Parathyroid adenoma (tissue), 2 donors: ENCODE data around the gene PPP4R4.

ENCODE experiments used
- H2AFZ ChIP-seq: fragments of 300-600 bp; sonication (generic); one replicate; pipeline ENCODE4 v1.7.0; 2017; ENCODE audit warnings: antibody characterized with exemption, mild to moderate bottlenecking
- H3K27ac ChIP-seq: fragments of 300-600 bp; sonication (generic); one replicate; pipeline ENCODE4 v1.7.0; 2017
- H3K27me3 ChIP-seq: fragments of 300-600 bp; sonication (generic); one replicate; pipeline ENCODE4 v1.7.0; 2017; ENCODE audit warnings: low read length; ENCODE audit not compliant: control insufficient read depth, insufficient read depth
- H3K36me3 ChIP-seq: fragments of 300-600 bp; sonication (generic); one replicate; pipeline ENCODE4 v1.7.0; 2017; ENCODE audit warnings: low read length; ENCODE audit not compliant: control insufficient read depth, insufficient read depth
- H3K4me1 ChIP-seq: fragments of 300-600 bp; sonication (generic); one replicate; pipeline ENCODE4 v1.7.0; 2017; ENCODE audit warnings: control low read depth
- H3K4me2 ChIP-seq: fragments of 300-600 bp; sonication (generic); one replicate; pipeline ENCODE4 v1.7.0; 2017; ENCODE audit warnings: low read length
- H3K4me3 ChIP-seq: fragments of 300-600 bp; sonication (generic); one replicate; pipeline ENCODE4 v1.7.0; 2017; ENCODE audit warnings: low read depth, low read length
- H3K79me2 ChIP-seq: fragments of 300-600 bp; sonication (generic); one replicate; pipeline ENCODE4 v1.7.0; 2017; ENCODE audit warnings: control low read depth
- H3K9ac ChIP-seq: fragments of 300-600 bp; sonication (generic); one replicate; pipeline ENCODE4 v1.7.0; 2017; ENCODE audit warnings: mild to moderate bottlenecking
- H3K9me3 ChIP-seq: fragments of 300-600 bp; sonication (generic); one replicate; pipeline ENCODE4 v1.7.0; 2017; ENCODE audit warnings: low read length; ENCODE audit not compliant: control insufficient read depth
- TF ChIP-seq, protein P1 (sequence below): fragments of 300-600 bp; sonication (generic); IDR thresholded peaks from one replicate; pipeline ENCODE4 v1.7.0; 2017; ENCODE audit warnings: antibody characterized with exemption, mild to moderate bottlenecking
- donor health status: primary hyperparathyroidism.

PPP4R4 gene

DNA sequence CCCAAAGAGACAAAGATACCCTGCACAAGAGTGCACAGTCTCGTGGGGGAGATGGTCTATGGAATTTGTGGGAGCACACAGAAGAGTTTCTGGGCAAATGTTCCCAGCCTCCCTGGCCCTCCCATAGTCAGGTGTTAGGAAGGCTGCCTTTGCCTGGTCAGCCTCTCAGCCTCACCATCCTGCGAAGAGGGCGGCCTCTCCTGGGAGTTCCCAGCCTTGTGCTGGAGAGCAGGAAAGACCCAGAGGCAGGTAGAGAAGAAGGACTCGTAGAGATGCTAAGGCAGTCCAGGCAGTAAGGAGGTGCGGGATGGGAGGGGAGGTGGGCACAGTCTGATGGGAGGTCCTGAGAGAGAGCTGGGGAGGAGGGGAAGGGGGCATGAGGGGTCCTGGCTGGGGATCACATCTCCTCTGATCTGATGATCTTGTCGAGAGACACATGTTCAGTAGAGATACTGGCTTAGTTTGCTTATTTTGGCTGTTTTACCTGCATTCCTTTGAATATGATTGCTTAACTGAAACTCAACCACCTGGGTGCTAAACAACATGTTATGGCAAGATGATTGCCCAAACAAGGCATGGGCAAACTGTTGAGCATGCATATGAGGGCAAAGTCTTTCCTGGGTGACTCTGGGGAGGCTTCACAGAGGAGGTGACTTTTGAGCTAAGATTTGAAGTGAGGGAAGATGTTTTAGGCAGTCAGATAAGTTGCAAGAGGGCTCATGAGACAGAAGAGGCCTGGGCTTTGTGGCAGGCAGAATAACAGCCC lies 138.5 kb downstream of the PPP4R4 start:
- TF ChIP-seq, protein P1, sequence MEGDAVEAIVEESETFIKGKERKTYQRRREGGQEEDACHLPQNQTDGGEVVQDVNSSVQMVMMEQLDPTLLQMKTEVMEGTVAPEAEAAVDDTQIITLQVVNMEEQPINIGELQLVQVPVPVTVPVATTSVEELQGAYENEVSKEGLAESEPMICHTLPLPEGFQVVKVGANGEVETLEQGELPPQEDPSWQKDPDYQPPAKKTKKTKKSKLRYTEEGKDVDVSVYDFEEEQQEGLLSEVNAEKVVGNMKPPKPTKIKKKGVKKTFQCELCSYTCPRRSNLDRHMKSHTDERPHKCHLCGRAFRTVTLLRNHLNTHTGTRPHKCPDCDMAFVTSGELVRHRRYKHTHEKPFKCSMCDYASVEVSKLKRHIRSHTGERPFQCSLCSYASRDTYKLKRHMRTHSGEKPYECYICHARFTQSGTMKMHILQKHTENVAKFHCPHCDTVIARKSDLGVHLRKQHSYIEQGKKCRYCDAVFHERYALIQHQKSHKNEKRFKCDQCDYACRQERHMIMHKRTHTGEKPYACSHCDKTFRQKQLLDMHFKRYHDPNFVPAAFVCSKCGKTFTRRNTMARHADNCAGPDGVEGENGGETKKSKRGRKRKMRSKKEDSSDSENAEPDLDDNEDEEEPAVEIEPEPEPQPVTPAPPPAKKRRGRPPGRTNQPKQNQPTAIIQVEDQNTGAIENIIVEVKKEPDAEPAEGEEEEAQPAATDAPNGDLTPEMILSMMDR, result no peak
- Histone ChIP-seq H3K9me3 (no peaks in the 10 kb centered on the region), H3K9ac (no peak overlapping the region)

DNA sequence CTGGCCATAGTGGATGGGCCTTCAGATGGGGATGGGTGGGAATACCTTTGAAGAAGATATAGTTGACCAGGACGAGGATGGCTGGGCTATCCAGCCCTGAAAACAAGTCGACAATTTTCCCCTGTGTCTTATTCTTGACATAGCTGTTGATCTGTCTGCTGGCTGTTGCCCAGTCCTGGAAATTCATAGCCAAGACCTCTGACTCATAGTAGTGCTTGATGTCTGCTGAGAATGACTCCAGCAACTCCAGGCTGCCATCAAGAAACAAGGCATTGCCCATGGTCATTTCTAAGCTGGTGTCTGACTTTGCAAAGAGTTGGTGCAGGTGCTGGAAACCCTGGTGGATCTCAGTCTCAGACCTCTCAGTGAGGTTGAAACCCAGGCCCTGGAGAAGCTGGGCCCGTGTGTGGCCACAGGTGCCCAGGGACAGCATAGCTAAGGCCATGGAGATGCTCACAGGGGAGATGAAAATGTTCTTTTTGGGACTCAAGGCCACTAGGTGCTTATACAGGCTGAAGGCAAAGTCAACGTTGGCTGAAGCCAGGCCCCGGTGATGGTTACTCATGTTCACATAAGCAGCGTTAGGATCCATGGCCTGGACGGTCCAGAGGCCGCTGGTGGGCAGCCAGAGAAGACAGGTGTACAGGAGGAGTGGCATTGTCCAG lies 140.0 kb downstream of the PPP4R4 start:
- H3K9ac ChIP-seq, result no peak overlapping the region
- H3K27me3 ChIP-seq, result no peaks in the 10 kb centered on the region
- no peak overlapping the region for H2AFZ ChIP-seq
- H3K27ac ChIP-seq, result no peak overlapping the region
- H3K9me3 ChIP-seq, result no peaks in the 10 kb centered on the region
- H3K4me2 ChIP-seq, result no peak overlapping the region
- no peaks in the 10 kb centered on the region for H3K79me2 ChIP-seq
- no peak overlapping the region for H3K4me3 ChIP-seq
- H3K36me3 ChIP-seq, result no peaks in the 10 kb centered on the region
- TF ChIP-seq, protein P1, result no peak
- no peaks in the 10 kb centered on the region for H3K4me1 ChIP-seq

More for the DNA sequence above, 138.5 kb downstream of the PPP4R4 start:
- Histone ChIP-seq H3K4me3 (no peak overlapping the region), H3K4me1 (no peaks in the 10 kb centered on the region), H3K27ac (no peak overlapping the region), H3K27me3 (no peaks in the 10 kb centered on the region), H2AFZ (no peak overlapping the region), H3K36me3 (no peaks in the 10 kb centered on the region), H3K79me2 (no peaks in the 10 kb centered on the region), H3K4me2 (no peak overlapping the region)

DNA sequence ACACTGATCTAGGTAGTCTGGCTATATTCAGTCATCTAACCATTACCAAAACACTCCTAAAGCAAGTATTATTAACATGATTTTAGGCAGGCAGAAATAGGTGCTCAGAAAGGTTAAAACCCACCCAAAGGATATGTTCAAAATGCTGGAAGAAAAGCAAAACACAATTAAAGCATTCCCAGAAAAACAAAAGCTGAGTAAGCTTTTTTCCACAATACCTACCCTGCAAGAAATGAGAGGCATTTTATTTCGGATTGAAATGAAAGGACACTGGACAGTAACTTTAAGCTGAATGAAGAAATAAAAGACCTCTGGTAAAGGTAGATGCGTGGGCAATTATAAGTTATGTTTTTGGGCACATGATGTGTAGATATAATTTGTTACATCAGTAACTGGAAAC lies 140.8 kb downstream of the PPP4R4 start:
- Histone ChIP-seq H3K4me1 (no peaks in the 10 kb centered on the region), H3K36me3 (no peaks in the 10 kb centered on the region), H3K27me3 (no peaks in the 10 kb centered on the region), H3K9ac (no peak overlapping the region), H3K27ac (no peak overlapping the region), H3K4me2 (no peak overlapping the region), H2AFZ (no peak overlapping the region), H3K9me3 (no peaks in the 10 kb centered on the region), H3K79me2 (no peaks in the 10 kb centered on the region), H3K4me3 (no peak overlapping the region)
- TF ChIP-seq, protein P1, result no peak

DNA sequence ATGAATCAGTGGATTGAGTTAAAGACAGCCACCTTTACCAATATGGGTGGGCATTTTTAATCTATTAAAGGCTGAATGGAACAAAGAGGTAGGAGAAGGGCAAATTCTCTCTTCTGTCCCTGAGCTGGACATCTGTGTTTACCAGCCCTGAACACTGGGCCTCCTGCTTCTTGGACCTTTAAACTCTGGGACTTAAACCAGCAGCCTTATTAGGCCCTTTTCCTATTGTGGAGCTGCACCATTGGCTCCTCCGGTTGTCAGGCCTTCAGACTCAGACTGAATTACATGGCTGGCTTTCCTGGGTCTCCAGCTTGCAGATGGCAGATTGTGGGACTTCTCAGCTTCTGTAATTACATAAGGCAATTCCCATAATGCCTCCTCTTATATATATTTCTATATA lies 142.6 kb downstream of the PPP4R4 start:
- Histone ChIP-seq H3K27me3 (no peaks in the 10 kb centered on the region), H3K79me2 (no peaks in the 10 kb centered on the region), H3K36me3 (no peaks in the 10 kb centered on the region), H3K4me3 (no peak overlapping the region), H3K9ac (no peak overlapping the region), H3K4me1 (no peaks in the 10 kb centered on the region), H3K9me3 (no peaks in the 10 kb centered on the region), H3K27ac (no peak overlapping the region), H3K4me2 (no peak overlapping the region), H2AFZ (no peak overlapping the region)
- TF ChIP-seq, protein P1, result no peak
